HepG2 (cell line): Measurements from ENCODE around the gene CISH. TPM values are rescaled to one million over a fixed set of nuclear protein-coding genes. Genes with fewer than 3 reads are reported as not detected.

ENCODE experiments used
- FOXK1 ChIP-seq: sonication (generic); formaldehyde crosslinking; IDR thresholded peaks from 2 replicates; pipeline ENCODE4 v1.4.0; 2020; ENCODE audit warnings: low read depth, missing genetic modification reagents, borderline replicate concordance
- REPIN1 ChIP-seq: sonication (generic); formaldehyde crosslinking; IDR thresholded peaks from 2 replicates; pipeline ENCODE4 v1.8.0; 2022; ENCODE audit warnings: missing genetic modification reagents, low read depth, mild to moderate bottlenecking, borderline replicate concordance
- ZNF138 ChIP-seq: sonication (generic); formaldehyde crosslinking; IDR thresholded peaks from 2 replicates; pipeline ENCODE4 v1.5.0; 2020; ENCODE audit warnings: mild to moderate bottlenecking, low read depth, missing genetic modification reagents
- polyA plus RNA-seq, 8 experiments: library from polyadenylated mRNA; depleted of rRNA in 3 of 8; stranded (reverse) in 7 of 8; unstranded in 1 of 8; fragments of >200 nt; fragmentation: Illumina TruSeq in 4 of 8; extraction: Trizol in 4 of 8; gene quantifications; 2 replicates each; pipeline versions ENCODE4 v1.2.1 to v1.2.3, GENCODE V29; 2011 to 2016; ENCODE audit warnings: low read depth in 4 of 8, missing spikeins in 1 of 8, mixed read lengths in 1 of 8; ENCODE audit not compliant: insufficient read depth in 1 of 8
- total RNA-seq, 5 experiments: library from RNA; depleted of rRNA; stranded (reverse); fragments of >200 nt; fragmentation: Illumina TruSeq; extraction: Trizol; gene quantifications; 2 replicates each; pipeline ENCODE4 v1.2.3, GENCODE V29; 2016; ENCODE audit warnings: low read depth in 1 of 5
- TF ChIP-seq, protein P1 (sequence below): sonication (generic); formaldehyde crosslinking; IDR thresholded peaks from 2 replicates; pipeline ENCODE4 v1.4.0; 2020; ENCODE audit warnings: low read depth, missing genetic modification reagents
- TF ChIP-seq, protein P2 (sequence below): sonication (generic); formaldehyde crosslinking; IDR thresholded peaks from 2 replicates; pipeline ENCODE4 v1.4.0; 2020; ENCODE audit warnings: missing genetic modification reagents, borderline replicate concordance
- TF ChIP-seq, protein P3 (sequence below): sonication (generic); formaldehyde crosslinking; IDR thresholded peaks from 2 replicates; pipeline ENCODE4 v1.4.0; 2020; ENCODE audit warnings: missing genetic modification reagents
- TF ChIP-seq, protein P4 (sequence below): IDR thresholded peaks from 2 replicates; pipeline ENCODE4 v1.6.1; 2016
- TF ChIP-seq, protein P5 (sequence below): sonication (generic); formaldehyde crosslinking; IDR thresholded peaks from 2 replicates; pipeline ENCODE4 v1.4.0; 2020; ENCODE audit warnings: missing genetic modification reagents, borderline replicate concordance

Gene CISH
- total and polyA plus RNA-seq, 2 of the 13 experiments (the other 11 are each of a cell fraction or from before 2014, with no cell fraction given), result 0.91 to 1.5 TPM

DNA sequence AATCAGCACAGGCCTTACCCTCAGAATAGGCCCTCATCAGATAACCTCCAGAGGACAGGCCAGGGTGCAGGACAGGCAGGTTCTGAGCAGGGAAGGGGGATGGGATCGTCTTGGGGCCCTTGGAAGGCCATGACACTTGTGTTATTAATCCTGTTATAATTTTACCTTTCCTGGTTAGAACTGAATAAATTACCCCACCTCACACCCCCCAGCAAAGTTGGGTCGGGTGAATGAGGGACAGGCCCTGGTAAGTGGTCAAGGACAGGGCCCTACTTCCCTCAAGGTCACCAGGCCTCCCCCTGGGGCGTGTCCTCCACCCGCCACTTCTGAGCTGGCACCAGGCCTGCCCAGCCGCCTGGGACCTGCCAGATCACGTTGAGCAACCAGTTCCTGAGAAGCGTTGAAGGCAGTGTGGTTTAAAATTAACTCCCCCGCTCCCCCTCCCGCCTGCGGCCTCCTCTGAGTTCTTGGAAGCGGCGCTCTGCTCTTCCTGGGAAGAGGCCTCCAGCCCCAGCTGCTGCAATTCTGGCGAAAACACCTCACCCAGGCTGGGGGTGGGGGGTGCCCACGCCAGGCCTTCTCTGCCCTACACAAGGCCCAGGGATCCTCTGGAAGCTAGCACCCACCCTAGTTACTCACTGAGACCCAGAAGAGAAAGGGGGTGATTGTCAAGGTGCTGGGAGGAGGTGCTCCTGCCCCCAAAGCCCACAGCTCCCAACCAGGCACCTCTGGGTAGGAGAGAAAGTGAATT lies 10.6 kb downstream of the CISH start (continued):
- TF ChIP-seq, protein P1, sequence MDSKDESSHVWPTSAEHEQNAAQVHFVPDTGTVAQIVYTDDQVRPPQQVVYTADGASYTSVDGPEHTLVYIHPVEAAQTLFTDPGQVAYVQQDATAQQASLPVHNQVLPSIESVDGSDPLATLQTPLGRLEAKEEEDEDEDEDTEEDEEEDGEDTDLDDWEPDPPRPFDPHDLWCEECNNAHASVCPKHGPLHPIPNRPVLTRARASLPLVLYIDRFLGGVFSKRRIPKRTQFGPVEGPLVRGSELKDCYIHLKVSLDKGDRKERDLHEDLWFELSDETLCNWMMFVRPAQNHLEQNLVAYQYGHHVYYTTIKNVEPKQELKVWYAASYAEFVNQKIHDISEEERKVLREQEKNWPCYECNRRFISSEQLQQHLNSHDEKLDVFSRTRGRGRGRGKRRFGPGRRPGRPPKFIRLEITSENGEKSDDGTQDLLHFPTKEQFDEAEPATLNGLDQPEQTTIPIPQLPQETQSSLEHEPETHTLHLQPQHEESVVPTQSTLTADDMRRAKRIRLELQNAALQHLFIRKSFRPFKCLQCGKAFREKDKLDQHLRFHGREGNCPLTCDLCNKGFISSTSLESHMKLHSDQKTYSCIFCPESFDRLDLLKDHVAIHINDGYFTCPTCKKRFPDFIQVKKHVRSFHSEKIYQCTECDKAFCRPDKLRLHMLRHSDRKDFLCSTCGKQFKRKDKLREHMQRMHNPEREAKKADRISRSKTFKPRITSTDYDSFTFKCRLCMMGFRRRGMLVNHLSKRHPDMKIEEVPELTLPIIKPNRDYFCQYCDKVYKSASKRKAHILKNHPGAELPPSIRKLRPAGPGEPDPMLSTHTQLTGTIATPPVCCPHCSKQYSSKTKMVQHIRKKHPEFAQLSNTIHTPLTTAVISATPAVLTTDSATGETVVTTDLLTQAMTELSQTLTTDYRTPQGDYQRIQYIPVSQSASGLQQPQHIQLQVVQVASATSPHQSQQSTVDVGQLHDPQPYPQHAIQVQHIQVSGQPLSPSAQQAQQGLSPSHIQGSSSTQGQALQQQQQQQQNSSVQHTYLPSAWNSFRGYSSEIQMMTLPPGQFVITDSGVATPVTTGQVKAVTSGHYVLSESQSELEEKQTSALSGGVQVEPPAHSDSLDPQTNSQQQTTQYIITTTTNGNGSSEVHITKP (CRISPR knock-in tag), result peak; percentile 76
- TF ChIP-seq, protein P2, sequence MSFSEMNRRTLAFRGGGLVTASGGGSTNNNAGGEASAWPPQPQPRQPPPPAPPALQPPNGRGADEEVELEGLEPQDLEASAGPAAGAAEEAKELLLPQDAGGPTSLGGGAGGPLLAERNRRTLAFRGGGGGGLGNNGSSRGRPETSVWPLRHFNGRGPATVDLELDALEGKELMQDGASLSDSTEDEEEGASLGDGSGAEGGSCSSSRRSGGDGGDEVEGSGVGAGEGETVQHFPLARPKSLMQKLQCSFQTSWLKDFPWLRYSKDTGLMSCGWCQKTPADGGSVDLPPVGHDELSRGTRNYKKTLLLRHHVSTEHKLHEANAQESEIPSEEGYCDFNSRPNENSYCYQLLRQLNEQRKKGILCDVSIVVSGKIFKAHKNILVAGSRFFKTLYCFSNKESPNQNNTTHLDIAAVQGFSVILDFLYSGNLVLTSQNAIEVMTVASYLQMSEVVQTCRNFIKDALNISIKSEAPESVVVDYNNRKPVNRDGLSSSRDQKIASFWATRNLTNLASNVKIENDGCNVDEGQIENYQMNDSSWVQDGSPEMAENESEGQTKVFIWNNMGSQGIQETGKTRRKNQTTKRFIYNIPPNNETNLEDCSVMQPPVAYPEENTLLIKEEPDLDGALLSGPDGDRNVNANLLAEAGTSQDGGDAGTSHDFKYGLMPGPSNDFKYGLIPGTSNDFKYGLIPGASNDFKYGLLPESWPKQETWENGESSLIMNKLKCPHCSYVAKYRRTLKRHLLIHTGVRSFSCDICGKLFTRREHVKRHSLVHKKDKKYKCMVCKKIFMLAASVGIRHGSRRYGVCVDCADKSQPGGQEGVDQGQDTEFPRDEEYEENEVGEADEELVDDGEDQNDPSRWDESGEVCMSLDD (CRISPR knock-in tag), result 0 out of 2 replicates have a peak, but pooled peaks have one; percentile 37
- TF ChIP-seq, protein P3, sequence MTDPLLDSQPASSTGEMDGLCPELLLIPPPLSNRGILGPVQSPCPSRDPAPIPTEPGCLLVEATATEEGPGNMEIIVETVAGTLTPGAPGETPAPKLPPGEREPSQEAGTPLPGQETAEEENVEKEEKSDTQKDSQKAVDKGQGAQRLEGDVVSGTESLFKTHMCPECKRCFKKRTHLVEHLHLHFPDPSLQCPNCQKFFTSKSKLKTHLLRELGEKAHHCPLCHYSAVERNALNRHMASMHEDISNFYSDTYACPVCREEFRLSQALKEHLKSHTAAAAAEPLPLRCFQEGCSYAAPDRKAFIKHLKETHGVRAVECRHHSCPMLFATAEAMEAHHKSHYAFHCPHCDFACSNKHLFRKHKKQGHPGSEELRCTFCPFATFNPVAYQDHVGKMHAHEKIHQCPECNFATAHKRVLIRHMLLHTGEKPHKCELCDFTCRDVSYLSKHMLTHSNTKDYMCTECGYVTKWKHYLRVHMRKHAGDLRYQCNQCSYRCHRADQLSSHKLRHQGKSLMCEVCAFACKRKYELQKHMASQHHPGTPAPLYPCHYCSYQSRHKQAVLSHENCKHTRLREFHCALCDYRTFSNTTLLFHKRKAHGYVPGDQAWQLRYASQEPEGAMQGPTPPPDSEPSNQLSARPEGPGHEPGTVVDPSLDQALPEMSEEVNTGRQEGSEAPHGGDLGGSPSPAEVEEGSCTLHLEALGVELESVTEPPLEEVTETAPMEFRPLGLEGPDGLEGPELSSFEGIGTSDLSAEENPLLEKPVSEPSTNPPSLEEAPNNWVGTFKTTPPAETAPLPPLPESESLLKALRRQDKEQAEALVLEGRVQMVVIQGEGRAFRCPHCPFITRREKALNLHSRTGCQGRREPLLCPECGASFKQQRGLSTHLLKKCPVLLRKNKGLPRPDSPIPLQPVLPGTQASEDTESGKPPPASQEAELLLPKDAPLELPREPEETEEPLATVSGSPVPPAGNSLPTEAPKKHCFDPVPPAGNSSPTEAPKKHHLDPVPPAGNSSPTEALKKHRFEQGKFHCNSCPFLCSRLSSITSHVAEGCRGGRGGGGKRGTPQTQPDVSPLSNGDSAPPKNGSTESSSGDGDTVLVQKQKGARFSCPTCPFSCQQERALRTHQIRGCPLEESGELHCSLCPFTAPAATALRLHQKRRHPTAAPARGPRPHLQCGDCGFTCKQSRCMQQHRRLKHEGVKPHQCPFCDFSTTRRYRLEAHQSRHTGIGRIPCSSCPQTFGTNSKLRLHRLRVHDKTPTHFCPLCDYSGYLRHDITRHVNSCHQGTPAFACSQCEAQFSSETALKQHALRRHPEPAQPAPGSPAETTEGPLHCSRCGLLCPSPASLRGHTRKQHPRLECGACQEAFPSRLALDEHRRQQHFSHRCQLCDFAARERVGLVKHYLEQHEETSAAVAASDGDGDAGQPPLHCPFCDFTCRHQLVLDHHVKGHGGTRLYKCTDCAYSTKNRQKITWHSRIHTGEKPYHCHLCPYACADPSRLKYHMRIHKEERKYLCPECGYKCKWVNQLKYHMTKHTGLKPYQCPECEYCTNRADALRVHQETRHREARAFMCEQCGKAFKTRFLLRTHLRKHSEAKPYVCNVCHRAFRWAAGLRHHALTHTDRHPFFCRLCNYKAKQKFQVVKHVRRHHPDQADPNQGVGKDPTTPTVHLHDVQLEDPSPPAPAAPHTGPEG, result no peak; the same call in none of the 2 replicates
- TF ChIP-seq, protein P4, sequence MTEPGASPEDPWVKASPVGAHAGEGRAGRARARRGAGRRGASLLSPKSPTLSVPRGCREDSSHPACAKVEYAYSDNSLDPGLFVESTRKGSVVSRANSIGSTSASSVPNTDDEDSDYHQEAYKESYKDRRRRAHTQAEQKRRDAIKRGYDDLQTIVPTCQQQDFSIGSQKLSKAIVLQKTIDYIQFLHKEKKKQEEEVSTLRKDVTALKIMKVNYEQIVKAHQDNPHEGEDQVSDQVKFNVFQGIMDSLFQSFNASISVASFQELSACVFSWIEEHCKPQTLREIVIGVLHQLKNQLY (CRISPR knock-in tag), result peak; percentile 91
- TF ChIP-seq ZNF138 (peak; percentile 71; the same call in 1 of the 2 replicates), FOXK1 (CRISPR knock-in tag) (peak; percentile 60; the same call in 1 of the 2 replicates), REPIN1 (CRISPR knock-in tag) (peak; percentile 30; the same call in 1 of the 2 replicates)
- TF ChIP-seq, protein P5, sequence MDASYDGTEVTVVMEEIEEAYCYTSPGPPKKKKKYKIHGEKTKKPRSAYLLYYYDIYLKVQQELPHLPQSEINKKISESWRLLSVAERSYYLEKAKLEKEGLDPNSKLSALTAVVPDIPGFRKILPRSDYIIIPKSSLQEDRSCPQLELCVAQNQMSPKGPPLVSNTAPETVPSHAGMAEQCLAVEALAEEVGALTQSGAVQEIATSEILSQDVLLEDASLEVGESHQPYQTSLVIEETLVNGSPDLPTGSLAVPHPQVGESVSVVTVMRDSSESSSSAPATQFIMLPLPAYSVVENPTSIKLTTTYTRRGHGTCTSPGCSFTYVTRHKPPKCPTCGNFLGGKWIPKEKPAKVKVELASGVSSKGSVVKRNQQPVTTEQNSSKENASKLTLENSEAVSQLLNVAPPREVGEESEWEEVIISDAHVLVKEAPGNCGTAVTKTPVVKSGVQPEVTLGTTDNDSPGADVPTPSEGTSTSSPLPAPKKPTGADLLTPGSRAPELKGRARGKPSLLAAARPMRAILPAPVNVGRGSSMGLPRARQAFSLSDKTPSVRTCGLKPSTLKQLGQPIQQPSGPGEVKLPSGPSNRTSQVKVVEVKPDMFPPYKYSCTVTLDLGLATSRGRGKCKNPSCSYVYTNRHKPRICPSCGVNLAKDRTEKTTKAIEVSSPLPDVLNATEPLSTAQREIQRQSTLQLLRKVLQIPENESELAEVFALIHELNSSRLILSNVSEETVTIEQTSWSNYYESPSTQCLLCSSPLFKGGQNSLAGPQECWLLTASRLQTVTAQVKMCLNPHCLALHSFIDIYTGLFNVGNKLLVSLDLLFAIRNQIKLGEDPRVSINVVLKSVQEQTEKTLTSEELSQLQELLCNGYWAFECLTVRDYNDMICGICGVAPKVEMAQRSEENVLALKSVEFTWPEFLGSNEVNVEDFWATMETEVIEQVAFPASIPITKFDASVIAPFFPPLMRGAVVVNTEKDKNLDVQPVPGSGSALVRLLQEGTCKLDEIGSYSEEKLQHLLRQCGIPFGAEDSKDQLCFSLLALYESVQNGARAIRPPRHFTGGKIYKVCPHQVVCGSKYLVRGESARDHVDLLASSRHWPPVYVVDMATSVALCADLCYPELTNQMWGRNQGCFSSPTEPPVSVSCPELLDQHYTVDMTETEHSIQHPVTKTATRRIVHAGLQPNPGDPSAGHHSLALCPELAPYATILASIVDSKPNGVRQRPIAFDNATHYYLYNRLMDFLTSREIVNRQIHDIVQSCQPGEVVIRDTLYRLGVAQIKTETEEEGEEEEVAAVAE (CRISPR knock-in tag), result 0 out of 2 replicates have a peak, but pooled peaks have one; percentile 44
